Measurements from ENCODE around the gene ZNF496.

Gene ZNF496

GRCh38 chr1:247247568-247247967, 84.1 kb downstream of the ZNF496 start:
- no peak for TF ChIP-seq FOXM1 (IDR thresholded peaks at IDR 0.05; ENCODE audit: borderline replicate concordance, low read depth)
- no peak for TF ChIP-seq MAX (IDR thresholded peaks at IDR 0.05)
- no peak for TF ChIP-seq EP300 (IDR thresholded peaks at IDR 0.05; ENCODE audit: borderline replicate concordance)
- no peak for TF ChIP-seq EGR1 (IDR thresholded peaks at IDR 0.05)
- TF ChIP-seq TAF1 (IDR thresholded peaks at IDR 0.05; ENCODE audit: low read depth), result no peak
- TF ChIP-seq RAD21 (IDR thresholded peaks at IDR 0.05; ENCODE audit: low read depth), result no peak
- TF ChIP-seq TEAD4 (IDR thresholded peaks at IDR 0.05), result no peak
- no peak for TF ChIP-seq USF1 (IDR thresholded peaks at IDR 0.05)
- TF ChIP-seq TCF12 (IDR thresholded peaks at IDR 0.05; ENCODE audit: low read depth), result no peak
- TF ChIP-seq CREB1 (IDR thresholded peaks at IDR 0.05; ENCODE audit: low read depth), result no peak

Measured in Ishikawa (cell line).